Spinal cord (tissue), 10 donors: ENCODE data around the gene PFN4. TPM values are rescaled to one million over a fixed set of nuclear protein-coding genes. Genes with fewer than 3 reads are reported as not detected.

ENCODE experiments used
- DNase-seq, 6 donors: peaks; one replicate each; pipeline versions ENCODE4 v3.0.0 to v3.0.0-alpha.2; 2013 to 2015; ENCODE audit warnings: low spot score in 6 of 6, low read depth in 4 of 6
- H3K27ac ChIP-seq: one replicate; pipeline ENCODE4 v1.5.1; 2013; ENCODE audit warnings: low read depth, low read length, control low read depth
- H3K27me3 ChIP-seq: one replicate; pipeline ENCODE4 v1.6.1; 2013; ENCODE audit warnings: low read length; ENCODE audit not compliant: control insufficient read depth, insufficient read depth
- H3K36me3 ChIP-seq: one replicate; pipeline ENCODE4 v1.6.1; 2013; ENCODE audit warnings: low read length; ENCODE audit not compliant: control insufficient read depth, insufficient read depth
- H3K4me1 ChIP-seq: one replicate; pipeline ENCODE4 v1.6.1; 2013; ENCODE audit warnings: low read length; ENCODE audit not compliant: control insufficient read depth, insufficient read depth
- H3K4me3 ChIP-seq: one replicate; pipeline ENCODE4 v1.5.1; 2013; ENCODE audit warnings: low read depth, low read length, control low read depth
- H3K9me3 ChIP-seq: one replicate; pipeline ENCODE4 v1.6.1; 2013; ENCODE audit warnings: low read length; ENCODE audit not compliant: control insufficient read depth, insufficient read depth
- WGBS: methylation state at CpG from one replicate; pipeline ENCODE4 v1.1.5; 2013; ENCODE audit warnings: missing lambda C conversion rate; ENCODE audit not compliant: insufficient coverage; 5-methylcytosine and 5-hydroxymethylcytosine counted together
- polyA plus RNA-seq, 2 donors: library from polyadenylated mRNA; unstranded; fragments of 120-200 nt; gene quantifications; one replicate each; pipeline ENCODE4 v1.2.1, GENCODE V29; 2013; ENCODE audit not compliant: insufficient read length in 2 of 2
- total RNA-seq, 2 donors: library from RNA; depleted of rRNA in 1 of 2; stranded (reverse); fragments of 120-200 nt in 1 of 2; fragments of >200 nt in 1 of 2; gene quantifications; one replicate each; pipeline versions ENCODE4 v1.2.3 to v1.2.4, GENCODE V29; 2013 to 2014
- donor health status: healthy.

PFN4 gene
- total and polyA plus RNA-seq, 4 donors, result 1.5 to 4.5 (median 2.9) TPM

DNA sequence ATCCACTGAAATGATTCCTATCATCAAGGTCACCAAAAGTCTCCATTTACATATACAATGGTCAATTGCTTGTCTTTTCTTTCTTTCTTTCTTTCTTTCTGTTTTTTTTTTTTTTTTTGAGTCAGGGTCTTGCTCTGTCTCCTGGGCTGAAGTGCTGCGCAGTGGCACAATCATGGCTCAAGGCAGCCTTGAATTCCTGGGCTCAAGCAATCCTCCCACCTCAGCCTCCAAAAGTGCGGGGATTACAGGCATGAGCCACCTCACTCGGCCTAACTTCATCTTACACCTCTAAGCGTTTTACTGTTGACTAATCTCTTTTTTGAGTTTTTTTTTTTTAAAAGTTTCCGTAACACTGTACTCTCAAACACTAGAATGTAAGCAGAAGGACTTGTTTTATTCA is 47.9 kb downstream of the PFN4 start:
- no peak overlapping the region for H3K27ac ChIP-seq
- WGBS, result 60% methylated on average over 1 of the region's 5 CpGs
- H3K9me3 ChIP-seq, result no peaks in the 10 kb centered on the region
- peak overlapping the region; percentile 99 for H3K4me3 ChIP-seq
- H3K4me1 ChIP-seq, result peaks cover 15% of the 10 kb centered on the region
- peaks cover 9% of the 10 kb centered on the region for H3K36me3 ChIP-seq
- no peak for DNase-seq
- H3K27me3 ChIP-seq, result no peaks in the 10 kb centered on the region

DNA sequence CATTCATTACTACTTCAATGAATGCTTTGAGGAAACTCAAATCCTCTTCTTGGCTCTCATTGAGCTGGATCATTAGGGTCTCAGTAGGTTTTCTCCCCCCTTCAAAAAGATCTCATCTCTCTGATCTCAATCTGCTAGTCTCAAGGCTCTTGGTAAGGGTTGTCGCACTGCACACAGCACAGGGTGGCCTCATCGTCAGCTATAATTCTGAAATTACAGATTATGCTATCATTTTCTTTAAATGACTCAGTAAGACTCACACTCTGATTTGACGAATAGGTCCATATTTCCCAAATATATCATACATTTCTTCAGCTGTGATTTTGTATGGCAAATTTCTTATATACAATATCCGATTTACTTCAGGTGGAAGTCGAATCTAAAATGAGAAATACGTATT is 49.3 kb downstream of the PFN4 start:
- DNase-seq, result no peak
- Histone ChIP-seq H3K27ac (no peak overlapping the region), H3K4me1 (peaks cover 15% of the 10 kb centered on the region), H3K27me3 (no peaks in the 10 kb centered on the region), H3K36me3 (peaks cover 13% of the 10 kb centered on the region), H3K9me3 (no peaks in the 10 kb centered on the region), H3K4me3 (no peak overlapping the region)
- WGBS, result no CpG with 5 or more reads among the region's 6 CpGs

DNA sequence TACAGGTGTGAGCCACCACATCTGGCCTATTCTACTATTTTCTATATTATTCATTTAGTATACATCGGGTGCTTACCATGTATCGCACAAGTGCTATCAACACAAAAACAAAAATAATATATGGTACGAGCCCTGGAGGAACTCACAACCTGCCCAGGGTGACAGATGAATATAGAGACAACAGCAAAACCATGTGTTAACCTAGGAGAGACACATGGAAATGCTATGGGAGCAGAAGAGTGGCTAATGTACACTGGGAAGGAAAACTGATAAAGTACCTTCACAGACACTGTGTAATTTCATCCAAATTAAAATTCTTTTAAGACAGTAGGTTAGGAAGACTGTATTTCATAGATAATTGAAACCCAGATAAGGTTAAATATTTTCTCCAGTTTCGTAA is 50.9 kb downstream of the PFN4 start:
- Histone ChIP-seq H3K27me3 (no peaks in the 10 kb centered on the region), H3K4me3 (no peak overlapping the region), H3K27ac (no peak overlapping the region), H3K36me3 (peaks cover 18% of the 10 kb centered on the region), H3K4me1 (peaks cover 11% of the 10 kb centered on the region), H3K9me3 (no peaks in the 10 kb centered on the region)
- no peak for DNase-seq
- no CpG with 5 or more reads among the region's 4 CpGs for WGBS

DNA sequence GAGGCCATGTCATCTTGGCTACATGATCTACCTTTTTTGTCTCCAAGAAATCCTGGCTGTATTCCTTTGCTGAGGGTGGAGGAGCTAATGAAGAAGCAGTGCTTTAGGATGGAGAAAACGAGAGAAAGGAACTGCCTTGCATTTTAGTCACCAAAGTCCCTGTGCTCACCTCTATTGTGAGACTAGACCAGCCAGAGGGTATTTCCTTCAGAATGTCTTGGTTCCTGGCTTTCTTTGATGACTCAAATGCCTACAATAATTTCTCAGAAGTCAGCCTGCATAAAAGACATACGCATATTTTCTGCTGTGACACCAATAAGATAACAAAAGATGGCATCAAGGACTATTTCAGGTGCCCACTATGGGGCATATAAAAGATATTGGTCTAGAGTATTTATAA is 57.8 kb downstream of the PFN4 start:
- no peaks in the 10 kb centered on the region for H3K27me3 ChIP-seq
- H3K27ac ChIP-seq, result no peak overlapping the region
- no peak overlapping the region for H3K4me3 ChIP-seq
- no peak for DNase-seq
- peaks cover 25% of the 10 kb centered on the region for H3K36me3 ChIP-seq
- no peaks in the 10 kb centered on the region for H3K4me1 ChIP-seq
- 100% methylated on average over 1 of the region's 2 CpGs for WGBS
- no peaks in the 10 kb centered on the region for H3K9me3 ChIP-seq

Other genes with a start within 250 kb of the PFN4 start
- 10 to 100 TPM; 28.1 to 42.4 TPM for gene ATAD2B, start 196.2 kb downstream of the PFN4 start, total RNA-seq
- gene ATAD2B, start 196.2 kb downstream of the PFN4 start, polyA plus RNA-seq, result 10 to 100 TPM; 14.5 to 17.2 TPM
- 10 to 100 TPM; 27.1 to 34.6 TPM for gene UBXN2A, start 182.9 kb downstream of the PFN4 start, total RNA-seq
- 10 to 100 TPM; 18.9 to 20.8 TPM for gene UBXN2A, start 182.9 kb downstream of the PFN4 start, polyA plus RNA-seq
- 1 to 10 TPM; 1.1 to 1.2 TPM for gene MFSD2B, start 113.2 kb downstream of the PFN4 start, total RNA-seq
- gene MFSD2B, start 113.2 kb downstream of the PFN4 start, polyA plus RNA-seq, result 1 to 10 TPM; 4.7 to 5.2 TPM
- gene WDCP, start 75.9 kb downstream of the PFN4 start, total RNA-seq, result 10 to 100 TPM; 14.7 to 16.1 TPM
- 10 to 100 TPM in 1 of 2 donors, 1 to 10 TPM in 1; 9.5 to 10.8 TPM for gene WDCP, start 75.9 kb downstream of the PFN4 start, polyA plus RNA-seq
- 10 to 100 TPM; 35.9 to 72.4 TPM for gene FKBP1B, start 73.6 kb downstream of the PFN4 start, total RNA-seq
- gene FKBP1B, start 73.6 kb downstream of the PFN4 start, polyA plus RNA-seq, result 100 to 1,000 TPM in 1 of 2 donors, 10 to 100 TPM in 1; 99.9 to 105 TPM
- 100 to 1,000 TPM; 104 to 162 TPM for gene SF3B6, start 47.0 kb downstream of the PFN4 start, total RNA-seq
- 100 to 1,000 TPM; 102 to 120 TPM for gene SF3B6, start 47.0 kb downstream of the PFN4 start, polyA plus RNA-seq
- gene TP53I3, start 38.5 kb downstream of the PFN4 start, total RNA-seq, result 10 to 100 TPM; 16.9 to 62.5 TPM
- gene TP53I3, start 38.5 kb downstream of the PFN4 start, polyA plus RNA-seq, result 10 to 100 TPM; 28.0 to 32.0 TPM
- gene FAM228B, start 135 bp upstream of the PFN4 start, total RNA-seq, result 10 to 100 TPM; 54.5 to 55.0 TPM
- gene FAM228B, start 135 bp upstream of the PFN4 start, polyA plus RNA-seq, result 10 to 100 TPM; 30.4 to 44.8 TPM
- gene FAM228A, start 51.7 kb upstream of the PFN4 start, total RNA-seq, result 1 to 10 TPM in 1 of 2 donors, under 1 TPM in 1; 0.88 to 4.6 TPM
- 1 to 10 TPM; 1.8 to 2.8 TPM for gene FAM228A, start 51.7 kb upstream of the PFN4 start, polyA plus RNA-seq
- gene ITSN2, start 237.2 kb upstream of the PFN4 start, total RNA-seq, result 10 to 100 TPM; 29.8 to 36.7 TPM
- 10 to 100 TPM; 21.0 to 25.3 TPM for gene ITSN2, start 237.2 kb upstream of the PFN4 start, polyA plus RNA-seq